HFF-Myc (cell line): ENCODE data around the gene CLIC6.

Experiments
- DNase-seq: peaks from one replicate; pipeline ENCODE4 v3.0.0-alpha.2; 2011; ENCODE audit warnings: low read depth; ENCODE audit errors: extremely low read depth
- H3K4me3 ChIP-seq: replicated peaks from 2 replicates; pipeline ENCODE4 v1.5.1; 2011; ENCODE audit warnings: low read depth, mild to moderate bottlenecking, control low read depth, low read length
- CTCF ChIP-seq: IDR thresholded peaks from 2 replicates; pipeline ENCODE4 v1.5.1; 2012; ENCODE audit warnings: mild to moderate bottlenecking, low read depth, low read length, control low read depth; ENCODE audit errors: missing control alignments

Gene CLIC6

GRCh38 chr21:34679051-34679450, 10.3 kb downstream of the CLIC6 start:
- no peak overlapping the region for H3K4me3 ChIP-seq
- no peak for DNase-seq
- TF ChIP-seq CTCF = no peak

- DNase-seq = no peak
- no peak overlapping the region for H3K4me3 ChIP-seq
- no peak for TF ChIP-seq CTCF
Measured at GRCh38 chr21:34684174-34684876, 15.5 kb downstream of the CLIC6 start.

- no peak for DNase-seq
- TF ChIP-seq CTCF = no peak
- H3K4me3 ChIP-seq = no peak overlapping the region
Measured at GRCh38 chr21:34687065-34687464, 18.3 kb downstream of the CLIC6 start.

- H3K4me3 ChIP-seq = no peak overlapping the region
- no peak for DNase-seq
- TF ChIP-seq CTCF = no peak
Measured at GRCh38 chr21:34687745-34688144, 19.0 kb downstream of the CLIC6 start.

GRCh38 chr21:34688145-34688544, 19.4 kb downstream of the CLIC6 start:
- no peak for DNase-seq
- peak; percentile 49 for TF ChIP-seq CTCF

GRCh38 chr21:34688715-34689114, 19.9 kb downstream of the CLIC6 start:
- H3K4me3 ChIP-seq = no peak overlapping the region
- no peak for TF ChIP-seq CTCF
- no peak for DNase-seq

More at GRCh38 chr21:34688145-34688544, 19.4 kb downstream of the CLIC6 start:
- H3K4me3 ChIP-seq = no peak overlapping the region

GRCh38 chr21:34690041-34690792, 21.4 kb downstream of the CLIC6 start:
- no peak overlapping the region for H3K4me3 ChIP-seq
- no peak for DNase-seq
- TF ChIP-seq CTCF = no peak
